Ishikawa (cell line): ENCODE measurements around the gene ADK.

Experiments
- CEBPB ChIP-seq: IDR thresholded peaks from 2 replicates; pipeline ENCODE4 v1.6.1; 2012
- CREB1 ChIP-seq: IDR thresholded peaks from 2 replicates; pipeline ENCODE4 v1.6.1; 2012; ENCODE audit warnings: low read depth
- EGR1 ChIP-seq: IDR thresholded peaks from 2 replicates; pipeline ENCODE4 v1.6.1; 2012
- EP300 ChIP-seq: IDR thresholded peaks from 2 replicates; pipeline ENCODE4 v1.6.1; 2012; ENCODE audit warnings: borderline replicate concordance
- FOXM1 ChIP-seq: IDR thresholded peaks from 2 replicates; pipeline ENCODE4 v1.6.1; 2012; ENCODE audit warnings: low read depth, borderline replicate concordance
- NFIC ChIP-seq: IDR thresholded peaks from 2 replicates; pipeline ENCODE4 v1.6.1; 2012
- RAD21 ChIP-seq: IDR thresholded peaks from 2 replicates; pipeline ENCODE4 v1.6.1; 2012; ENCODE audit warnings: low read depth
- TAF1 ChIP-seq: IDR thresholded peaks from 2 replicates; pipeline ENCODE4 v1.6.1; 2012; ENCODE audit warnings: low read depth, mild to moderate bottlenecking
- TCF12 ChIP-seq: IDR thresholded peaks from 2 replicates; pipeline ENCODE4 v1.6.1; 2012; ENCODE audit warnings: low read depth
- TEAD4 ChIP-seq: IDR thresholded peaks from 2 replicates; pipeline ENCODE4 v1.6.1; 2012
- USF1 ChIP-seq: IDR thresholded peaks from 2 replicates; pipeline ENCODE4 v1.6.1; 2012
- YY1 ChIP-seq: IDR thresholded peaks from 2 replicates; pipeline ENCODE4 v1.6.1; 2012; ENCODE audit warnings: low read depth
- ZBTB7A ChIP-seq: IDR thresholded peaks from 2 replicates; pipeline ENCODE4 v1.6.1; 2012; ENCODE audit warnings: low read depth
- TF ChIP-seq, protein P1 (sequence below): IDR thresholded peaks from 2 replicates; pipeline ENCODE4 v1.6.1; 2012; ENCODE audit warnings: low read depth, mild to moderate bottlenecking
- TF ChIP-seq, protein P2 (sequence below): IDR thresholded peaks from 2 replicates; pipeline ENCODE4 v1.6.1; 2012

ADK gene

GRCh38 chr10:74541375-74541774 is 390.4 kb downstream of the ADK start:
- no peak for TF ChIP-seq NFIC
- TF ChIP-seq CREB1, result no peak
- TF ChIP-seq RAD21, result no peak
- TF ChIP-seq, protein P1, sequence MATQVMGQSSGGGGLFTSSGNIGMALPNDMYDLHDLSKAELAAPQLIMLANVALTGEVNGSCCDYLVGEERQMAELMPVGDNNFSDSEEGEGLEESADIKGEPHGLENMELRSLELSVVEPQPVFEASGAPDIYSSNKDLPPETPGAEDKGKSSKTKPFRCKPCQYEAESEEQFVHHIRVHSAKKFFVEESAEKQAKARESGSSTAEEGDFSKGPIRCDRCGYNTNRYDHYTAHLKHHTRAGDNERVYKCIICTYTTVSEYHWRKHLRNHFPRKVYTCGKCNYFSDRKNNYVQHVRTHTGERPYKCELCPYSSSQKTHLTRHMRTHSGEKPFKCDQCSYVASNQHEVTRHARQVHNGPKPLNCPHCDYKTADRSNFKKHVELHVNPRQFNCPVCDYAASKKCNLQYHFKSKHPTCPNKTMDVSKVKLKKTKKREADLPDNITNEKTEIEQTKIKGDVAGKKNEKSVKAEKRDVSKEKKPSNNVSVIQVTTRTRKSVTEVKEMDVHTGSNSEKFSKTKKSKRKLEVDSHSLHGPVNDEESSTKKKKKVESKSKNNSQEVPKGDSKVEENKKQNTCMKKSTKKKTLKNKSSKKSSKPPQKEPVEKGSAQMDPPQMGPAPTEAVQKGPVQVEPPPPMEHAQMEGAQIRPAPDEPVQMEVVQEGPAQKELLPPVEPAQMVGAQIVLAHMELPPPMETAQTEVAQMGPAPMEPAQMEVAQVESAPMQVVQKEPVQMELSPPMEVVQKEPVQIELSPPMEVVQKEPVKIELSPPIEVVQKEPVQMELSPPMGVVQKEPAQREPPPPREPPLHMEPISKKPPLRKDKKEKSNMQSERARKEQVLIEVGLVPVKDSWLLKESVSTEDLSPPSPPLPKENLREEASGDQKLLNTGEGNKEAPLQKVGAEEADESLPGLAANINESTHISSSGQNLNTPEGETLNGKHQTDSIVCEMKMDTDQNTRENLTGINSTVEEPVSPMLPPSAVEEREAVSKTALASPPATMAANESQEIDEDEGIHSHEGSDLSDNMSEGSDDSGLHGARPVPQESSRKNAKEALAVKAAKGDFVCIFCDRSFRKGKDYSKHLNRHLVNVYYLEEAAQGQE, result no peak
- TF ChIP-seq TAF1, result no peak
- TF ChIP-seq, protein P2, sequence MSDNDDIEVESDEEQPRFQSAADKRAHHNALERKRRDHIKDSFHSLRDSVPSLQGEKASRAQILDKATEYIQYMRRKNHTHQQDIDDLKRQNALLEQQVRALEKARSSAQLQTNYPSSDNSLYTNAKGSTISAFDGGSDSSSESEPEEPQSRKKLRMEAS, result no peak
- no peak for TF ChIP-seq USF1
- no peak for TF ChIP-seq YY1
- no peak for TF ChIP-seq EP300

GRCh38 chr10:74542077-74542476 is 391.1 kb downstream of the ADK start:
- no peak for TF ChIP-seq EP300
- no peak for TF ChIP-seq NFIC
- TF ChIP-seq TEAD4, result no peak
- no peak for TF ChIP-seq FOXM1
- no peak for TF ChIP-seq YY1
- no peak for TF ChIP-seq CEBPB
- TF ChIP-seq ZBTB7A, result no peak
- no peak for TF ChIP-seq TCF12
- no peak for TF ChIP-seq TAF1
- no peak for TF ChIP-seq RAD21
- TF ChIP-seq, protein P2, result no peak
- TF ChIP-seq CREB1, result no peak

- no peak for TF ChIP-seq NFIC
- no peak for TF ChIP-seq YY1
These were observed 392.3 kb downstream of the ADK start for GRCh38 chr10:74543276-74543675.

- TF ChIP-seq CREB1 (no peak), ZBTB7A (no peak), YY1 (no peak), CEBPB (no peak), EP300 (no peak), NFIC (no peak), EGR1 (no peak), TAF1 (no peak), TEAD4 (no peak), TCF12 (no peak)
- TF ChIP-seq, protein P2, result no peak
- TF ChIP-seq, protein P1, result no peak
These were observed 393.1 kb downstream of the ADK start for GRCh38 chr10:74544106-74544505.

DNA sequence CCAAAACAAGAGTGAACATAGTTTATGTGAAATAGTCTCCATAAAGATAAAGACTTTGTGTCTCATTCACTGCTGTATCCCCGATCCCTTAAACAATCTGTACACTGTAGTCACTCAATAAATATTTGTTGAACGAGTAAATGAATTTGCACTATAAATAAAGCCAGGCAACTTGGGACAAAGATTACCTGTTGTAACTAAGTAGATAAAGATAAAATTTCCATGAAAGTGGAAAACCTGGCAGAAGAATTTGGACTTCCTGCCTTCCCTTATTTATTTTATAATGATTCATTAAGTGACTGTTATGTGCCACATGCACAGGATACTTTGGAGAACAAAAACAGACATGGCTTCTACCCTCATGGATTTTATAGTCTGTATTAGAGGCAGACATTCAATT is 397.7 kb downstream of the ADK start:
- no peak for TF ChIP-seq YY1
- TF ChIP-seq NFIC, result no peak
- no peak for TF ChIP-seq USF1
- TF ChIP-seq CEBPB, result no peak
- TF ChIP-seq, protein P2, result no peak
- TF ChIP-seq FOXM1, result no peak
- no peak for TF ChIP-seq CREB1
- TF ChIP-seq TCF12, result no peak
- no peak for TF ChIP-seq TAF1
- no peak for TF ChIP-seq EP300
- TF ChIP-seq ZBTB7A, result no peak
- no peak for TF ChIP-seq TEAD4
- TF ChIP-seq EGR1, result no peak
- TF ChIP-seq, protein P1, result no peak
- TF ChIP-seq RAD21, result no peak
